Measurements from ENCODE around the gene ATG12.
"Not testable (repeated sequence)": the region's sequence is repeated elsewhere in the genome, so short reads cannot be mapped to it uniquely, and the experiment has no call there.

The ATG12 gene

GRCh38 chr5:115841382-115842088, at the start of gene ATG12, which contains the start of gene AP3S1:
Gene ATG12 (minus strand): TSS chr5:115841565. CDS start chr5:115841552, 13 bp downstream.
Gene AP3S1 (plus strand): TSS chr5:115841935. CDS start chr5:115842038, 103 bp downstream.
- DNase-seq, result peak; percentile 89

GRCh38 chr5:115888027-115888426, 46.7 kb upstream of the ATG12 start:
- no peak for DNase-seq

GRCh38 chr5:115885208-115885607, 43.8 kb upstream of the ATG12 start:
- DNase-seq, result not testable (repeated sequence)

- no peak for DNase-seq
Observed at GRCh38 chr5:115884704-115885103, 43.3 kb upstream of the ATG12 start.

GRCh38 chr5:115882434-115882833, 41.1 kb upstream of the ATG12 start:
- DNase-seq, result not testable (repeated sequence)

- not testable (repeated sequence) for DNase-seq
Observed at GRCh38 chr5:115877342-115877741, 36.0 kb upstream of the ATG12 start.

- DNase-seq, result no peak
Observed at GRCh38 chr5:115875447-115875846, 34.1 kb upstream of the ATG12 start.

- no peak for DNase-seq
Observed at GRCh38 chr5:115873392-115873791, 32.0 kb upstream of the ATG12 start.

GRCh38 chr5:115872447-115872846, 31.1 kb upstream of the ATG12 start:
- DNase-seq, result no peak

GRCh38 chr5:115869256-115869795, 28.0 kb upstream of the ATG12 start:
- no peak for DNase-seq

GRCh38 chr5:115859378-115859777, 18.0 kb upstream of the ATG12 start:
- no peak for DNase-seq

- no peak for DNase-seq
Observed at GRCh38 chr5:115858396-115858795, 17.0 kb upstream of the ATG12 start.

- no peak for DNase-seq
Observed at GRCh38 chr5:115857626-115858349, 16.4 kb upstream of the ATG12 start.

- DNase-seq, result no peak
Observed at GRCh38 chr5:115857057-115857479, 15.7 kb upstream of the ATG12 start.

GRCh38 chr5:115855959-115856358, 14.6 kb upstream of the ATG12 start:
- DNase-seq, result no peak

GRCh38 chr5:115854139-115854538, 12.8 kb upstream of the ATG12 start:
- DNase-seq, result no peak

- DNase-seq, result no peak
Observed at GRCh38 chr5:115850744-115851416, 9.5 kb upstream of the ATG12 start.

- DNase-seq, result no peak
Observed at GRCh38 chr5:115849258-115849798, 8.0 kb upstream of the ATG12 start.

GRCh38 chr5:115847290-115847689, 5.9 kb upstream of the ATG12 start:
- no peak for DNase-seq

GRCh38 chr5:115844321-115844817, 3.0 kb upstream of the ATG12 start:
- DNase-seq, result no peak

GRCh38 chr5:115843444-115844130, 2.2 kb upstream of the ATG12 start:
- DNase-seq, result no peak

- no peak for DNase-seq
Observed at GRCh38 chr5:115842952-115843351, 1.6 kb upstream of the ATG12 start.
